ENCODE results near the gene TMEM248. TPM values are rescaled to one million over a fixed set of nuclear protein-coding genes. Genes with fewer than 3 reads are reported as not detected.

The TMEM248 gene
- total and polyA plus RNA-seq, 2 of the 8 experiments (the other 6 are each of a cell fraction or from before 2014, with no cell fraction given): 63.6 to 126 TPM

GRCh38 chr7:66886152-66886551, 34.9 kb upstream of the TMEM248 start:
- FAIRE-seq (no peak), DNase-seq (ENCODE audit: low read depth in 1 of 2, low spot score in 2 of 2) (no peak)
- H3K4me3 ChIP-seq (ENCODE audit: extremely low read depth in 1 of 4, insufficient read depth in 2 of 4, low read depth in 3 of 4, low read length in 4 of 4): no peak overlapping the region
- no peak overlapping the region for H2BK15ac ChIP-seq (ENCODE audit: low read length)
- no peak overlapping the region for H4K91ac ChIP-seq (replicated peaks; ENCODE audit: insufficient read length, low read length)
- no peaks in the 10 kb centered on the region; the same call in 1 of the 2 replicates for H3K23me2 ChIP-seq (ENCODE audit: low read depth, low read length)
- H4K20me1 ChIP-seq (replicated peaks in 1 of 2; ENCODE audit: control insufficient read depth in 1 of 2, insufficient read depth in 2 of 2, low read length in 2 of 2): no peaks in the 10 kb centered on the region
- H3K79me2 ChIP-seq (ENCODE audit: control insufficient read depth in 1 of 2, insufficient read depth in 2 of 2, low read length in 2 of 2): no peaks in the 10 kb centered on the region
- ChIA-PET POLR2A (ENCODE audit: partially characterized antibody) (no interaction called here), CTCF (ENCODE audit: partially characterized antibody) (interaction anchor here (1.3 to 1.8 kb wide), 2 partner anchors 16 to 19 kb away, joined by 3 to 5 read pairs; no protein-coding TSS in a partner anchor)
- no peaks in the 10 kb centered on the region for H3K79me1 ChIP-seq (ENCODE audit: low read depth, low read length)
- H2BK5ac ChIP-seq (ENCODE audit: low read depth, low read length): no peak overlapping the region
- TF ChIP-seq GABPA (IDR thresholded peaks at IDR 0.05; ENCODE audit: borderline replicate concordance, insufficient read depth, low read length) (no peak), GTF2F1 (IDR thresholded peaks at IDR 0.05; ENCODE audit: borderline replicate concordance, low read depth, low read length) (no peak), BACH1 (IDR thresholded peaks at IDR 0.05; ENCODE audit: low read length) (no peak), MAFK (IDR thresholded peaks at IDR 0.05; ENCODE audit: low read depth, low read length) (no peak), SUZ12 (IDR thresholded peaks at IDR 0.05; ENCODE audit: low read length) (no peak), POU5F1 (IDR thresholded peaks at IDR 0.05; ENCODE audit: low read depth, low read length) (no peak), EGR1 (IDR thresholded peaks at IDR 0.05; ENCODE audit: borderline replicate concordance, low read depth, low read length) (no peak), SAP30 (IDR thresholded peaks at IDR 0.05; ENCODE audit: insufficient read depth, insufficient replicate concordance, low read length) (no peak), BRCA1 (IDR thresholded peaks at IDR 0.05; ENCODE audit: low read depth, low read length) (no peak), EZH2 (IDR thresholded peaks at IDR 0.05; ENCODE audit: low read depth, low read length, severe bottlenecking) (no peak), SP1 (IDR thresholded peaks at IDR 0.05; ENCODE audit: low read depth, low read length) (no peak), KDM5A (IDR thresholded peaks at IDR 0.05; ENCODE audit: low read length) (no peak), HDAC6 (IDR thresholded peaks at IDR 0.05; ENCODE audit: low read depth, low read length) (no peak)
- no peak overlapping the region for H3K18ac ChIP-seq (ENCODE audit: extremely low read depth, low read length)
- no peaks in the 10 kb centered on the region for H3K27me3 ChIP-seq (replicated peaks in 1 of 4; ENCODE audit: control insufficient read depth in 3 of 4, extremely low read depth in 1 of 4, insufficient read depth in 3 of 4, low read length in 3 of 4)
- no peak overlapping the region for H3K14ac ChIP-seq (ENCODE audit: insufficient read length)
- no peak overlapping the region for H2AK5ac ChIP-seq (ENCODE audit: low read depth, low read length)
- no peak overlapping the region for H3K27ac ChIP-seq (ENCODE audit: low read depth, low read length)
- H3K56ac ChIP-seq (replicated peaks; ENCODE audit: insufficient read length, low read depth, low read length): no peak overlapping the region
- H2BK120ac ChIP-seq (replicated peaks; ENCODE audit: low read depth, low read length): no peak overlapping the region
- WGBS, 2 experiments (ENCODE audit: extremely low coverage in 1 of 2, insufficient coverage in 1 of 2, insufficient read length in 1 of 2, insufficient replicate concordance in 2 of 2, low coverage in 1 of 2, low lambda C conversion rate in 2 of 2, missing lambda C conversion rate in 1 of 2): 87% methylated on average over 4 of the region's 4 CpGs; no CpG with 5 or more reads in 1 of the 2 experiments
- no peak overlapping the region for H4K8ac ChIP-seq (ENCODE audit: extremely low read depth, insufficient read depth, low read length)
- H3K9me3 ChIP-seq (ENCODE audit: insufficient read depth in 2 of 2, low read depth in 1 of 2, low read length in 1 of 2): no peaks in the 10 kb centered on the region
- no peak overlapping the region for H2BK12ac ChIP-seq (ENCODE audit: low read depth, low read length)
- no peak overlapping the region for H3K23ac ChIP-seq (ENCODE audit: insufficient read length)
- H3K4me1 ChIP-seq (replicated peaks in 1 of 4; ENCODE audit: control insufficient read depth in 3 of 4, insufficient read depth in 4 of 4, low read length in 3 of 4): no peaks in the 10 kb centered on the region
- no peak overlapping the region for H3K4ac ChIP-seq (replicated peaks; ENCODE audit: insufficient read length, low read depth, low read length)
- H2BK20ac ChIP-seq (ENCODE audit: low read length): no peak overlapping the region
- no peak overlapping the region for H2AFZ ChIP-seq (ENCODE audit: low read length)
- no peak overlapping the region for H3K4me2 ChIP-seq (ENCODE audit: insufficient read depth in 1 of 2, low read depth in 2 of 2, low read length in 2 of 2)
- no peak overlapping the region for H3K9ac ChIP-seq (replicated peaks in 1 of 4; ENCODE audit: extremely low read depth in 1 of 4, low read depth in 3 of 4, low read length in 3 of 4)
- peaks cover 0 to 4% (median 1%) of the 10 kb centered on the region in 4 experiments; a peak in 4 of 8 replicates for H3K36me3 ChIP-seq (ENCODE audit: control insufficient read depth in 2 of 4, insufficient read depth in 4 of 4, low read length in 3 of 4)
- H4K5ac ChIP-seq (ENCODE audit: insufficient read length, low read depth, low read length): no peak overlapping the region

Data from H1 (cell line).